Stimulated activated CD8-positive, alpha-beta memory T cell treated with anti-CD3 and anti-CD28 coated beads, Interleukin-2, amount 100 ng/mL, for 1 hour (primary cell): ENCODE results near the gene PPIB.

ENCODE experiments used
- DNase-seq, 2 donors: peaks; one replicate each; pipeline ENCODE4 v3.0.0-alpha.2; 2020; ENCODE audit warnings: low read depth in 2 of 2

The PPIB gene

GRCh38 chr15:64162869-64163658 is at the start of gene PPIB:
Gene PPIB, minus strand, starts transcription at chr15:64163022. Its CDS starts 36 bp downstream, at chr15:64162986.
- DNase-seq, result peak; percentile 92 to 93

DNA sequence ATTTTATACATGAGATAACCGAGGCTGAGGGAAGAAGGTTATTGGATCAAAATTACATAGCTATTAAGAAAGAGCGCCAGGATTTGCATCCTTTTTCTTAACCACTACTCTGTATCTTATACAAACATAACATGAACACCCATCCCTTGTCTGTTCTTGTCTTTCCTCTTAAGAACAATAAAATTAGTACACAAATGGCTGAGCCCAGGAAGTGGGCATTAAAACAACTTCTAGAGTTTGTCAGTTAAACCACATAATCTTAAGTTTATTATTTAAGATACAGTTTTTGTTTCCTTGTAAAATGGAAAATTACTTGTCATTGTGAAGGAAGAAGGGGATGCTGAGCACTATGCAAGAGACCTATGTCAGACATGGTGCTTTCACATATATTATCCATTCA is 48.9 kb upstream of the PPIB start:
- DNase-seq, result no peak

GRCh38 chr15:64210371-64210770 is 47.5 kb upstream of the PPIB start:
- DNase-seq, result no peak

DNA sequence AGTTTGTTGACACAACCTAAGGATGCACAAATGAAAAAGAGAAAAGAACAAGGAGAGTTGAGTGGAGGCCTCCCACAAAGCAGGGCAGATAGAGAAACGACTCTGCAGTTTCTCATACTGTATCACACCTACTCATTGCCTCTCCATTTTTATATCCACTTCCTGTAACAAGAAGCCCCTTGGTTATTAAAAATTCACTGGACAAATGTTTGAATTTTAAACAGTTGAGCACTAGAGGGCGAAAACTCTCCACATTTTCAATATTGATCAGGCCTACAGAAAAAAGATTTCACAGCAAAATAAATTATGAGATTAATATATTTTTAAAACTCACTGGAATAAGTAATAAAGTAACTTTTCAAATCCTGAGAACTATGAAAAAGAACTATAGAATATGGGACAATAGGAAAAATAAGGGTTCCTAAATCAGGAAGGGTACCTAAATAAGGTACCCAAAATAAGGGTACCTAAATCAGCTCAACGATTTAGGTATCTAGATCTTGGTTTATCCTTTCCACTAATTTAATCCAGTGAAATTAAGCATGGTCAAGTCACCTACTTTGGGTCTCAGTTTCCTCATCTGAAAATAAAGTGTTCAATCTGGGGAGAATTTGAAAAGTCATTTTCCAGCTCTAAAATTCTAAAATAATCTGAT is 47.0 kb upstream of the PPIB start:
- DNase-seq, result no peak

- no peak for DNase-seq
These were observed 42.4 kb upstream of the PPIB start for GRCh38 chr15:64205202-64205601.

- DNase-seq, result no peak
These were observed 34.6 kb upstream of the PPIB start for GRCh38 chr15:64197425-64197824.

GRCh38 chr15:64193971-64194370 is 31.1 kb upstream of the PPIB start:
- DNase-seq, result no peak

- no peak for DNase-seq
These were observed 29.4 kb upstream of the PPIB start for GRCh38 chr15:64191971-64192830.

DNA sequence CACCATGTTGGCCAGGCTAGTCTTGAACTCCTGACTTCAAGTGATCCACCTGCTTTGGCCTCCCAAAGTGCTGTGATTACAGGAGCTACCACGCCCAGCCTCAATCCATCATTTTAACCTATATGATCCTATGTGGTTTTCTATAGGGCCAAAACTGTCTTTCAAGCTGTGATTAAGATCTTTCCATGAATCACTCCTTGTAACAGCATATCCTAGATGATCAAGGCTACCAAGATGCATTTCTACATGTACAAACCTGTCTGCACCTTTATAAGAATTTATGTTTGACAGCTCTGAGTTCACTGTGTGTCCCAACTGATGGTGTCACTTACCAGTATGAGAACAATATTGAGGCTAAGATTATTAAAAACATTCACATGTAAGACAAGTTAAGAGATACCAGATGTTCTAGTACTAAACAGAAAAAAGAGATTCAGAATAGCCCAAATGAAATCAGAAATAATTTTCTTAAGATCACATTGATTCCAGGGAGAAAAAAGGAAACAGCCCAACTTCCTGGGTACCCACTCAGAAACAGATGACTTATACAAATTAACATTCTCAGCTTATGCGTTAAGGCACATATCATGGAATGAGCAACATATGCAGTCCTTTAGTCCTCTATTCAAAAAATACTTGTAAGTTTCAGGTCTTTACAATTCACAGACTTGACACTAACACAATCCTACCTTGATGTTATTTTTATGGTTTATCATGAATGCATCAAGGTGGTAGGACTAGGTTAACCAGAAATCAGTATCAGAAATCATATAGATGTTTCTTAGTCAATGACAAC is 24.8 kb upstream of the PPIB start:
- DNase-seq, result no peak

DNA sequence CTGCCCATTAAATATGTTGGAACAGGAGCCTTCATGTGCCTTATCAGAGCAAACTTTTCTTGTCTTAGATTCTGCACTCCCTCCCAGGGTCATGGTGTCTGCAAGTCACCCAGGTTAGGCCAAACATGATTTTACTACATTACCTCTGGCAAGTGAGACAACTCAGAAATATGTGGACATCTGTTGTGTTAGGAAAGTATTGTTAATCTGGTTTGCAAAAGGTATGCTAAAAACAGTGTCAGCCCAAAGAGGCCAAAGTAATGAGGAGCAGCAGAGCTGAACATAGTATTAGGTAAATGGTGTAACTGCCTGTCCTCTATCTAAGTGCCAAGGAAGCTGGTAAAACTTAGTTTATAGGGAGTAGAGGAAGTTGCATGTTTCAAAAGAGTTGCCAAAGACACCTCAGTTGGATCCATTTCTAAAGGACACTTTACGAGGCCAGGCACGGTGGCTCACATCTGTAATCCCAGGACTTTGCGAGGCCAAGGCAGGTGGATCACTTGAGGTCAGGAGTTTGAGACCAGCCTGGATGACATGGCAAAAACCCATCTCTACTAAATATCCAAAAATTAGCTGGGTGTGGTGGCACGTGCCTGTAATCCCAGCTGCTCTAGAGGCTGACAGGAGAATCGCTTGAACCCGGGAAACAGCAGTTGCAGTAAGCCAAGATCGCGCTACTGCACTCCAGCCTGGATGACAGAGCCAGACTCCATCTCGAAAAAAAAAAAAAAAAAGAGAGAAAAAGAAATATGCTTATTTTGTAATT is 22.5 kb upstream of the PPIB start:
- DNase-seq, result no peak

GRCh38 chr15:64182859-64183370 is 20.1 kb upstream of the PPIB start:
- DNase-seq, result no peak

DNA sequence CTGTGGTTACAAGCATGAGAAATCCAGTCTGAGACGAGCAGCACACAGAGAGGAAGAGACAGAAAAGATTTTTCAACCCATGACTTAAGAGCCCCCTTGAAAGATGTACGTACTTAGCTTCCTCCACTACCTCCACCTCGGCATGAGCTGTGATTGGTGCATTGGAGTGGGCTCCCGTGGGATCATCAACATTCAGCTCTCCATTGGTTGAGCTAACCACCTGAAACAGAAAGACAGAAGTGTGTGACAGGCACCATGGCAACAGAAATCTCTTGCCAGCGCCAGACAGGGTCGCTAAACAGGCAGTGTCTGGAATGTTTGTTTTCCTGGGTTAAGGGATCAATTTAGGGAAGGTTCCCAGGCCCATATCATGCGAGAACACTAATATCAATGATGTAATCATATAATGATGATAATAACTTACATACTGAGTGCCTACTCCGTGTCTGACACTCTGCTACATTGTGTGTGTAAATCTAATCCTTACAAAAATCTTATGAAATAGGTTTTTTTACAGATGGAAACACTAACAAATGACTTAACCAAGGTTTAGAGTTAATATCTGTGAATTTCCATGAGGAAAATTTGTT is 17.5 kb upstream of the PPIB start:
- DNase-seq, result no peak

GRCh38 chr15:64166102-64166890 is 3.5 kb upstream of the PPIB start:
- no peak for DNase-seq

GRCh38 chr15:64164436-64164835 is 1.6 kb upstream of the PPIB start:
- DNase-seq, result no peak

GRCh38 chr15:64163659-64164362 is 989 bp upstream of the PPIB start:
- DNase-seq, result no peak

- DNase-seq, result no peak
These were observed 349 bp downstream of the PPIB start for GRCh38 chr15:64162478-64162868.

GRCh38 chr15:64161688-64162477 is 939 bp downstream of the PPIB start:
- DNase-seq, result no peak
